PC-3 (cell line): ENCODE results near the gene ZNF576. TPM values are rescaled to one million over a fixed set of nuclear protein-coding genes. Genes with fewer than 3 reads are reported as not detected.

Source experiments
- ATAC-seq: fragments of 200-7000 bp; cut with Tn5 transposase; 2 replicates; pipeline ENCODE4 v1.9.1; 2020; ENCODE audit warnings: mild to moderate bottlenecking, moderate library complexity
- BruUV-seq: library from RNA; stranded (reverse); fragments of 400-500 nt; replicated peaks from 2 replicates; lab custom pipeline; 2021; lab: Mats Ljungman, UMichigan
- CTCF ChIA-PET: fragments of 300-600 bp; sonication (Branson Sonifier 250); formaldehyde crosslinking; loops from one replicate; lab custom pipeline; 2022; ENCODE audit warnings: antibody characterized with exemption; lab: Charles Lee
- POLR2A ChIA-PET: fragments of 300-600 bp; sonication (Branson Sonifier 250); formaldehyde crosslinking; loops from one replicate; lab custom pipeline; 2022; ENCODE audit warnings: antibody characterized with exemption; ENCODE audit not compliant: unreplicated experiment; lab: Charles Lee
- DNase-seq: peaks from one replicate; pipeline ENCODE4 v3.0.0-alpha.2; 2015
- H2AFZ ChIP-seq: fragments of 300-600 bp; sonication (generic); 2 replicates; pipeline ENCODE4 v1.6.0; 2016; ENCODE audit warnings: antibody characterized with exemption, low read length
- H3F3A ChIP-seq: fragments of 300-600 bp; sonication (generic); one replicate; pipeline ENCODE4 v1.6.0; 2017; ENCODE audit warnings: antibody characterized with exemption, low read length, control low read depth, mild to moderate bottlenecking; ENCODE audit not compliant: unreplicated experiment
- H3K27ac ChIP-seq: fragments of 300-600 bp; sonication (generic); 2 replicates; pipeline ENCODE4 v1.5.1; 2016; ENCODE audit warnings: mild to moderate bottlenecking, low read length
- H3K27me3 ChIP-seq: fragments of 300-600 bp; sonication (generic); 2 replicates; pipeline ENCODE4 v1.6.1; 2016; ENCODE audit warnings: low read length, mixed read lengths
- H3K36me3 ChIP-seq: fragments of 300-600 bp; sonication (generic); 2 replicates; pipeline ENCODE4 v1.6.1; 2016; ENCODE audit warnings: low read depth, mixed run types, low read length, mixed read lengths
- H3K4me1 ChIP-seq: fragments of 300-600 bp; sonication (generic); 2 replicates; pipeline ENCODE4 v1.5.1; 2016; ENCODE audit warnings: low read length; ENCODE audit not compliant: insufficient read depth
- H3K4me2 ChIP-seq: fragments of 300-600 bp; sonication (generic); 2 replicates; pipeline ENCODE4 v1.6.0; 2016; ENCODE audit warnings: low read length
- H3K4me3 ChIP-seq: fragments of 300-600 bp; sonication (generic); 2 replicates; pipeline ENCODE4 v1.5.1; 2016; ENCODE audit warnings: mild to moderate bottlenecking, low read length, mixed read lengths
- H3K79me2 ChIP-seq: fragments of 300-600 bp; sonication (generic); 2 replicates; pipeline ENCODE4 v1.6.1; 2017; ENCODE audit warnings: low read length, mixed read lengths
- H3K9ac ChIP-seq: fragments of 300-600 bp; sonication (generic); 2 replicates; pipeline ENCODE4 v1.6.0; 2016; ENCODE audit warnings: mild to moderate bottlenecking, low read length
- H3K9me2 ChIP-seq: fragments of 300-600 bp; sonication (generic); replicated peaks from 2 replicates; pipeline ENCODE4 v1.6.1; 2016; ENCODE audit warnings: mixed run types, low read length, mixed read lengths
- H3K9me3 ChIP-seq: fragments of 300-600 bp; sonication (generic); 2 replicates; pipeline ENCODE4 v1.6.1; 2016; ENCODE audit warnings: low read length, mixed read lengths
- H4K20me1 ChIP-seq: fragments of 300-600 bp; sonication (generic); 2 replicates; pipeline ENCODE4 v1.6.1; 2016; ENCODE audit warnings: low read length, mixed read lengths
- CTCF ChIP-seq: fragments of 300-600 bp; sonication (generic); conservative IDR thresholded peaks from 2 replicates; pipeline ENCODE4 v1.5.1; 2017; ENCODE audit warnings: antibody characterized with exemption, low read depth, mild to moderate bottlenecking, low read length
- EZH2 ChIP-seq: fragments of 300-600 bp; sonication (generic); IDR thresholded peaks from one replicate; pipeline ENCODE4 v1.6.1; 2017; ENCODE audit warnings: antibody characterized with exemption, mild to moderate bottlenecking, low read length; ENCODE audit not compliant: unreplicated experiment
- EZH2phosphoT487 ChIP-seq: fragments of 300-600 bp; sonication (generic); IDR thresholded peaks from 2 replicates; pipeline ENCODE4 v1.6.1; 2018; ENCODE audit warnings: mild to moderate bottlenecking, antibody characterized with exemption, low read length, borderline replicate concordance
- intact Hi-C: fragments of 100-400 bp; cut with micrococcal nuclease; formaldehyde crosslinking; loops from 2 replicates; pipeline ENCODE4 v1.9.0; 2023
- total RNA-seq: library from RNA; depleted of rRNA; stranded (reverse); fragments of >200 nt; gene quantifications from 2 replicates; pipeline ENCODE4 v1.2.3, GENCODE V29; 2014

The ZNF576 gene
- total RNA-seq, 1 experiment from 2014 or later: 14.7 TPM

GRCh38 chr19:43553656-43554055 lies 42.7 kb upstream of the ZNF576 start:
- intact Hi-C loops: no loop called here
- Histone ChIP-seq H3F3A (no peaks in the 10 kb centered on the region), H3K9me3 (no peaks in the 10 kb centered on the region), H3K9me2 (no peaks in the 10 kb centered on the region), H3K27me3 (no peaks in the 10 kb centered on the region), H3K36me3 (no peaks in the 10 kb centered on the region), H3K9ac (no peak overlapping the region), H3K4me2 (no peak overlapping the region), H3K27ac (no peak overlapping the region), H3K4me1 (no peaks in the 10 kb centered on the region), H2AFZ (no peak overlapping the region), H3K79me2 (no peaks in the 10 kb centered on the region), H3K4me3 (no peak overlapping the region), H4K20me1 (no peaks in the 10 kb centered on the region)
- POLR2A ChIA-PET: no interaction called here
- DNase-seq (no peak), ATAC-seq (no peak)
- TF ChIP-seq CTCF (no peak), EZH2 (no peak), EZH2phosphoT487 (no peak)
- CTCF ChIA-PET: no interaction called here
- BruUV-seq: no TSS peak

- Histone ChIP-seq H3K4me2 (no peak overlapping the region), H4K20me1 (no peaks in the 10 kb centered on the region), H3K79me2 (no peaks in the 10 kb centered on the region), H3F3A (no peaks in the 10 kb centered on the region), H3K4me3 (no peak overlapping the region), H3K27ac (no peak overlapping the region), H3K4me1 (no peaks in the 10 kb centered on the region), H3K9me2 (no peaks in the 10 kb centered on the region), H3K9me3 (no peaks in the 10 kb centered on the region), H3K27me3 (no peaks in the 10 kb centered on the region), H2AFZ (no peak overlapping the region), H3K36me3 (no peaks in the 10 kb centered on the region), H3K9ac (no peak overlapping the region)
- no peak for ATAC-seq
- intact Hi-C loops: no loop called here
- BruUV-seq: no TSS peak
- DNase-seq: no peak
- no peak for TF ChIP-seq EZH2phosphoT487
- TF ChIP-seq CTCF: no peak
- no peak for TF ChIP-seq EZH2
- CTCF ChIA-PET: interaction anchor here (0.6 to 1.1 kb wide), 4 partner anchors 21 to 112 kb away, joined by 3 to 8 read pairs (median 8); partner anchors contain the start of gene ZNF575
- POLR2A ChIA-PET: no interaction called here
Measured at GRCh38 chr19:43554317-43554895, 42.0 kb upstream of the ZNF576 start.

GRCh38 chr19:43555185-43555770 lies 41.1 kb upstream of the ZNF576 start:
- no peaks in the 10 kb centered on the region for H3K4me1 ChIP-seq
- no peaks in the 10 kb centered on the region for H3K36me3 ChIP-seq
- H3F3A ChIP-seq: no peaks in the 10 kb centered on the region
- peak; percentile 56 for DNase-seq
- H3K27ac ChIP-seq: no peak overlapping the region
- H4K20me1 ChIP-seq: no peaks in the 10 kb centered on the region
- H2AFZ ChIP-seq: no peak overlapping the region
- intact Hi-C loops: no loop called here
- H3K9ac ChIP-seq: no peak overlapping the region
- CTCF ChIA-PET: interaction anchor here (0.6 to 1.1 kb wide), 6 partner anchors 22 to 111 kb away, joined by 3 to 8 read pairs (median 5); partner anchors contain the start of gene ZNF575
- H3K9me3 ChIP-seq: no peaks in the 10 kb centered on the region
- no peak overlapping the region for H3K4me2 ChIP-seq
- no peaks in the 10 kb centered on the region for H3K27me3 ChIP-seq
- ATAC-seq: peak; percentile 45; the same call in 1 of the 2 replicates
- no TSS peak for BruUV-seq
- POLR2A ChIA-PET: no interaction called here
- no peak for TF ChIP-seq EZH2phosphoT487
- no peak for TF ChIP-seq EZH2
- TF ChIP-seq CTCF: peak; percentile 71
- no peaks in the 10 kb centered on the region for H3K79me2 ChIP-seq
- no peak overlapping the region for H3K4me3 ChIP-seq
- no peaks in the 10 kb centered on the region for H3K9me2 ChIP-seq
